HG03432 (cell line): Measurements from ENCODE around the gene ADGRD2.

Source experiments
- ATAC-seq: cut with Tn5 transposase; IDR thresholded peaks from one replicate; pipeline ENCODE4 v1.9.1; 2021; ENCODE audit warnings: mild to moderate bottlenecking, moderate library complexity; ENCODE audit not compliant: unreplicated experiment

ADGRD2 gene

GRCh38 chr9:124437086-124437485, 13.2 kb upstream of the ADGRD2 start:
- ATAC-seq = no peak

GRCh38 chr9:124438091-124438490, 12.2 kb upstream of the ADGRD2 start:
- ATAC-seq = no peak

GRCh38 chr9:124439086-124439485, 11.2 kb upstream of the ADGRD2 start:
- ATAC-seq = no peak

GRCh38 chr9:124439686-124440243, 10.5 kb upstream of the ADGRD2 start:
- ATAC-seq = no peak

DNA sequence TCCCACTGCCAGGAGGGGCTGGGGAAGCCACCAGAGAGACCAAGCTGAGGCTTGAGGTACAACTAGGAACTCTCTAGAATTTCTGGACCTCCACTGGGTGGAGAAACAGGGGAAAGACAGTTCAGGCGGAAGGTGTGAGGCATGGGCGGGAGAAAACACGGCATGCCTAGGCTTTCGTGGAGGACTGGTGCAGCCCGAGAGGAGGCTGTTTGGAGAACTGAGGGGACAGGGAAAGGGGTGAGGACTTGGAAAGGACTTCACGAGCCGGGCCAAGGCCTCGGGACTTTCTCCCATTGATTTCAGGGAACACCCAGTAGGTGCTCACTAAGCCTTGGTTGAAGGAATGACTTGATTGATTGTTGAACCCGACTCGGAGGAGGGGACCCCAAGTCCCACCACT, 9.5 kb upstream of the ADGRD2 start:
- no peak for ATAC-seq

DNA sequence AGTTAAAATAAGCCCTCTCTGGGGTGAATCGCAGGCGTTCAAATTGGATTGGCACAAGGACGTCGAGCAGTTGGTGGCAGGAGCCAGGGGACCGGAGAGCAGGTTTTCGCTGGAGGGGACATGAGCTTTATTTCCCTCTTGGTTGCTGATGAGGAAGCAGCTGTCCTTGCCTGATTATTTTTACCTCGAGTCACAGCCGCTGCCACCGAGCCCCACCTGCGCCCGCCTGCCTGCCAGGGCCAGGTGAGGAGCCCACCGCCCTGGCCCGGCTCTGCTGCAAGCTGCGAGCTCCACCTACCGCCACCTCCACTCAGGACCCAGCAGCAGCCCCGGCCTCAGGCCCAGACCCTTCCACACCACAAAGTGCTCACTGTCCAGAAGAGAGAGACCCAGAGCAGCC, 9.0 kb upstream of the ADGRD2 start:
- ATAC-seq = no peak

- no peak for ATAC-seq
Observed at GRCh38 chr9:124442379-124442778, 7.9 kb upstream of the ADGRD2 start.

- ATAC-seq = no peak
Observed at GRCh38 chr9:124442826-124443225, 7.4 kb upstream of the ADGRD2 start.

DNA sequence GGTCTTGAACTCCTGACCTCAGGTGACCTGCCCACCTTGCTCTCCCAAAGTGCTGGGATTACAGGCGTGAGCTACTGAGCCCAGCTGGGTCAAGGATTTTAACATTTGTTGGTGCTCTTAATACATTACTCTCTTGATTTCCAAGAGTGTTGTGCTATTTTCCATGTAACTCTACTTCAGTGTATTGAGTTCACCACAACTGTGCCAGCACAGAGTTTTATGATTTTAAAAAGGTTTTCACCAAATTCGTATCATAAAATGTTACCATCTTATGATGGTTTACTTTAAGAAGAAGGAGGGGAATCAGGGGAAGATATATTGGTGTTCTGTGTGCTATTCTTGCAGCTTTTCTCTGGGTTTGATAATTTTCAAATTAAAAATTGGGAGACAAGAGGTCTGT, 6.6 kb upstream of the ADGRD2 start:
- no peak for ATAC-seq

DNA sequence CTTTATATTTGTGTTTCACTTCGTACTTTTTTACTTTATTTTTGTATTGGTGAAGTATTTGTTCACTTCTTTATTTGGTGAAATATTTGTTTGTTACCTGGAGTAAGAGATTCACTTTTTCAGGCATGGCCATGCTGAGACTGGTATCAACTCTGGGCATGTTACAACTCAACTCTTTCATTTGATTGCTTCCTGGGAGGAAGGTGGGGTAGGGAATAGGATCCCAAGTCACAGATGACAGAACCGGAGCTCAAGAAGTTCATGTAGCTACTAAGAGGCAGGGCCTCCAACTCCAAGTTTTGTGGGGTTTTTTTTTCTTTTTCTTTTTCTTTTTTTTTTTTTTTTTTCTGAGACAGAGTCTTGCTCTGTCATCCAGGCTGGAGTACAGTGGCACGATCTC, 6.1 kb upstream of the ADGRD2 start:
- ATAC-seq = no peak

- no peak for ATAC-seq
Observed at GRCh38 chr9:124447297-124447661, 3.0 kb upstream of the ADGRD2 start.

DNA sequence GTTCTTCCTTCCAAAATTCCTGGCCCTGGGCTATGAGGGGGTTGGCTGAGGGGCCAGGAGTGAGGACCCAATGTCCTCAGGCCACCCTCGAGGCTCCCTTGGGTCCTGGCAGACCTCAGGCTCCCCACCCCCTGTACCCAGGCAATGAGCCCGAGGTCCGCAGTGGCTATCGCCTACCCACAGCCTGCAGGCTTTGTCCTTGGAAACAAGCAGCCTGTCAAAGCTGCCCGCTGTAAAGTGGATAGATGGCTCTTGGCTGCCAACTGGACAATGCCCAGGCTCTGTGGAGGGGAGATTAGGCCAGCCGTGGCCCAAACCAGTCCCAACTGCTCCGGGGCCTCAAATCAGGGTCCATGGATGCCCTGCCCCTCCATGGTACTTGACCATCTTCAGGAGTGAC, 2.2 kb upstream of the ADGRD2 start:
- ATAC-seq = no peak

DNA sequence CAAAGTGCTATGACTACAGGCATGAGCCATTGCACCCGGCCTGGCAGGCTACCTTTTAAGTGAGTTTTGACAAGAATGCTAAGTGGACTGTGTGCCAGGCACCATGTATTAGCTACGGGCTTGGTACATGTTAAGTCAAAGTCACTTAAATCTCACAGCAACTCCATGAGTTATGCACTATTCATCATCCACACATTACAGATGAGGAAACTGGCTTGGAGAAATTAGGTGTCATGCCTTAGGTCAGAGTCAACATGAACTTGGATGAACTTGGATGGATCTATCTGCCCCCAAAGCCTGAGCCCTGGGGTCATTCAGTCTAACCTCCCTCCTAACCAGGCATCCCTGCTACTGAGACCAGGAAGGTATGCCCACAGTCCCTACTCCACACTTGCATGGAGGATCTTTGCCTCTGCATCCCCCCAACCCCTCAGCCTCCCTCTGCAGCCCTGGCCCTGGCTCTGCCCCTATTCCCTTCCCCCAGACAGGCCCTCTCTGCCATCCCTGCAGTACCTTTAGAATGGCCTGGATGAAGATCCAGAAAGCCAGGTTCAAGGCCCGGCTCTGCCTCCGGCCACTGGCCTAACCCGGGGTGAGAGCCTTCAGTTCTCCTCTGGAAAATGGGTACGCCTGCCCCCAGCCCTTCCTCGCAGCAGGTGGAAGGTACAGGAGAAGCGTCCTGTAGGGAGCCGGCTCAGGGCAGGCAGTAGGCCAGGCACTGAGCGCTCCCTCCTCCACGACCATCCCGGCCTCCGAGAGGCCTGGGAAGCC, 685 bp upstream of the ADGRD2 start:
- no peak for ATAC-seq

GRCh38 chr9:124450931-124451661, 845 bp downstream of the ADGRD2 start:
- no peak for ATAC-seq

DNA sequence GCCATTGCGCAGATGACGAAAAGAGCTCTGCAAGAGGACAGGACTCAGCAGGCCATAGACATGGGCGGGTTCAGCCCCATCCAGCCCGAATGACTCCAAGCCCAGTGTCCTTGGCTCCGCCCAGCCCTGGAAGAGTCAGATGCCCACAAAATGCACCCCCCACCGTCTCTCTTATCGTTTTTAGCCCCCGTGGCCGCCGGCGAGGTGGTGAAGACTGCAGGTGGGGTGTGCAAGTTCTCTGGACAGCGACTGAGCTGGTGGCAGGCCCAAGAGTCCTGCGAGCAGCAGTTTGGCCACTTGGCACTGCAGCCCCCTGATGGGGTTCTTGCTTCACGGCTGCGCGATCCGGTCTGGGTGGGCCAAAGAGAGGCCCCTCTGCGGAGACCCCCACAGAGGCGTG, 2.1 kb downstream of the ADGRD2 start:
- ATAC-seq = no peak

GRCh38 chr9:124452841-124453585, 2.8 kb downstream of the ADGRD2 start:
- ATAC-seq = no peak

DNA sequence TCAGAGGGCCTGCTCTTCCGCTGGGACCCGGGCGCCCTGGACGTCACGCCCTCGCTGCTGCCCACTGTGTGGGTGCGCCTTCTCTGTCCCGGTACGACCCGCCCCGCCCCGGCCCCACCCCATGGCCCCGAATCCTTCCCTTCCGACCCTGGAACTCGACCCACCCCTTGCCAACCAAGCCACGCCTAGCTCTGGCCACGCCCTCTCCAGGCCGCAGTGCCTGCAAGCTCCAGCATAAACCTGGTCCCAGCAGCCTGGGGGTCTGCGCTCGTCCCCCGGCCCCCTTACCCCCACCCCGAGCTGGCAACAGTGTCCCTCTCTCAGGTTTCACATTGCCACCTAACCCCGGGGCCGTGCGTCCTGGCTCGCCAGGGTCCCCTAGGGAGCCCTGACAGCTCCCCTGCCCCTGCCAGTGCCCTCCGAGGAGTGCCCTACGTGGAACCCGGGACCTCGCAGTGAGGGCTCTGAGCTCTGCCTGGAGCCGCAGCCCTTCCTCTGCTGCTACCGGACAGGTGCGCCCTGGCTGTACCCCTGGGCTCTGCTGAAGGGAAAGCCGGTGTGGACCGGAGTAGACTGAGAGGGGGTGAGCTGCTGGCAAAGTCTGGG, 3.4 kb downstream of the ADGRD2 start:
- no peak for ATAC-seq

- ATAC-seq = no peak
Observed at GRCh38 chr9:124454296-124454695, 4.0 kb downstream of the ADGRD2 start.

GRCh38 chr9:124454791-124455443, 4.7 kb downstream of the ADGRD2 start:
- no peak for ATAC-seq

- ATAC-seq = no peak
Observed at GRCh38 chr9:124455820-124456219, 5.6 kb downstream of the ADGRD2 start.
